GM04504 (cell line): ENCODE data around the gene DNASE1L1.
A peak's percentile ranks its signal among the peaks of the same experiment; 100 is the strongest.

ENCODE experiments used
- DNase-seq: peaks from one replicate; pipeline ENCODE4 v3.0.0-alpha.2; 2012; ENCODE audit warnings: low read depth

The DNASE1L1 gene

DNA sequence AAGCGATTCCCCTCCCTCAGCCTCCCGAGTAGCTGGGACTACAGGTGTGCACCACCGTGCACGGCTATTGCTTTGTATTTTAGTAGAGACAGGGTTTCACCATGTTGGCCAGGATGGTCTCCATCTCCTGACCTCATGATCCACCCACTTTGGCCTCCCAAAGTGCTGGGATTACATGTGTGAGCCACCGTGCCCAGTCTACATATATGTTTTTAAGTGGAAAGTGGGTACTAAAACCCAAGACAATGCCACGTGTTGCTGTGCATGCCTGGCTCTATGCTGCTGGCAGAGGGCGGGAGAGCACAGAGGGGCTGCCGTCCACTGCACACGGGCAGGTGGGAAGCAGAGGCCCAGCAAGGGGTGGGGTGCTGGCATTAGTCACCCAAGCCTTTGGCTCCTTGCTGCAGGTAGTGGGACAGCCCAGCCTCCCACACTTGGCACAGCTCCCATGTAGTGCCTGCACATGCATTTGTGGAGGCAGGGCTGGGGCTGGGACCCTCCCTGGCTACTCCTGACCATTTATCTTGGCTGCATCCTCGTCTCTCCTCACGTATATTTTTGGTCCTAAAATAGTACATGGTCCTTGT lies 26.5 kb downstream of the DNASE1L1 start:
- no peak for DNase-seq

DNA sequence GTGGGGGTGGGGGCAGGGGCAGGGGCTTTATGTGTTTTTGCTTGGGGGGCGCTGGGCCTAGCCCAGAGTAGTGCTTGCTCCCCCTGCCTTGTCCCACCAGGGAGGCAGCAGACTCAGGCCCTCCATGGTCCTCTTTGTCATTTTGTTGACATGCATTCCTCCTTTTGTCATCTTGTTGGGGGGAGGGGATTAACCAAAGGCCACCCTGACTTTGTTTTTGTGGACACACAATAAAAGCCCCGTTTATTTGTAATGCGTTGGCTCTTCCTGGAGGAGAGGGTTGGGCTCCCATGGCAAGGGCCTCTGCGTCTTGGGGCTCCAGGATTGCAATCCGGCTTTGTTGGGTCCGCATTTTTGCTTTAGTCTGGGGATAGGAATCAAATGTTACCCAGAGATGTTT lies 27.8 kb downstream of the DNASE1L1 start:
- no peak for DNase-seq

DNA sequence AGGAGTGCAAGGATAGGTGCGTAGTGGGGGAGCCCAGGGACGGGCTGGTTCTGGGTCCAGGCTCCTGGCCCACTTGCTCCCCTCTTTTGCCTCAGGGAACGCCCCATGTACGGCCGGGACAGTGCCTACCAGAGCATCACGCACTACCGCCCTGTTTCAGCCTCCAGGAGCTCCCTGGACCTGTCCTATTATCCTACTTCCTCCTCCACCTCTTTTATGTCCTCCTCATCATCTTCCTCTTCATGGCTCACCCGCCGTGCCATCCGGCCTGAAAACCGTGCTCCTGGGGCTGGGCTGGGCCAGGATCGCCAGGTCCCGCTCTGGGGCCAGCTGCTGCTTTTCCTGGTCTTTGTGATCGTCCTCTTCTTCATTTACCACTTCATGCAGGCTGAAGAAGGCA lies 28.3 kb downstream of the DNASE1L1 start:
- no peak for DNase-seq

DNA sequence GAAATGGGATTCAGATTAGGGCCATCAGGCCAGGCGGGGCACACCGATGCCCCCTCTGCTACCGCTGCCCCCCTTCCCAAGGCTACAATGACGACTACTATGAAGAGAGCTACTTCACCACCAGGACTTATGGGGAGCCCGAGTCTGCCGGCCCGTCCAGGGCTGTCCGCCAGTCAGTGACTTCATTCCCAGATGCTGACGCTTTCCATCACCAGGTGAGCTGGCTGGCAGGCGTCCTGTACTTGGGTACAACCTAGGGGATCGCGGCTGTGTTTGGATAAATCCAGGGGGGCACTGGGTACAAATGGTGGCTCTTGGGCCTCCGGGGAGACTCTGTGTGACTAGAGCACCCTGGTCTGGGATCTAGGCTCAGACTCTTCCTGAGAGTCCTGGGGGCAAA lies 28.9 kb downstream of the DNASE1L1 start:
- no peak for DNase-seq

DNA sequence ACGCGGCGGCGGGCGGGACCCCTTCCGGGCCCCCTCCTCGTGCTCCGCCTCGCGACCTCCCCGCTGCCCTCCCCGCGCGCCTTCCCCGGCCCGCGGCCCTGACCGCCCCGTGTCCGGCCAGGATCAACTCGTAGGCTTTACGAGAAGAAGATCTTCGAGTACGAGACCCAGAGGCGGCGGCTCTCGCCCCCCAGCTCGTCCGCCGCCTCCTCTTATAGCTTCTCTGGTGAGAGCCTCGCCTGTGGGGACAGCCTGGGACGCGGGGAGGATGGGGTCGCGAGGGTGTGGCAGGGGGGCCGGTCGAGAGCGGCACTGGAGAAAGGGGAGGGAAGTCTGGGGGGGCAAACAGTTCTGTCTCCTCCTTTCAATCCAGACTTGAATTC lies 29.5 kb downstream of the DNASE1L1 start:
- DNase-seq = no peak

DNA sequence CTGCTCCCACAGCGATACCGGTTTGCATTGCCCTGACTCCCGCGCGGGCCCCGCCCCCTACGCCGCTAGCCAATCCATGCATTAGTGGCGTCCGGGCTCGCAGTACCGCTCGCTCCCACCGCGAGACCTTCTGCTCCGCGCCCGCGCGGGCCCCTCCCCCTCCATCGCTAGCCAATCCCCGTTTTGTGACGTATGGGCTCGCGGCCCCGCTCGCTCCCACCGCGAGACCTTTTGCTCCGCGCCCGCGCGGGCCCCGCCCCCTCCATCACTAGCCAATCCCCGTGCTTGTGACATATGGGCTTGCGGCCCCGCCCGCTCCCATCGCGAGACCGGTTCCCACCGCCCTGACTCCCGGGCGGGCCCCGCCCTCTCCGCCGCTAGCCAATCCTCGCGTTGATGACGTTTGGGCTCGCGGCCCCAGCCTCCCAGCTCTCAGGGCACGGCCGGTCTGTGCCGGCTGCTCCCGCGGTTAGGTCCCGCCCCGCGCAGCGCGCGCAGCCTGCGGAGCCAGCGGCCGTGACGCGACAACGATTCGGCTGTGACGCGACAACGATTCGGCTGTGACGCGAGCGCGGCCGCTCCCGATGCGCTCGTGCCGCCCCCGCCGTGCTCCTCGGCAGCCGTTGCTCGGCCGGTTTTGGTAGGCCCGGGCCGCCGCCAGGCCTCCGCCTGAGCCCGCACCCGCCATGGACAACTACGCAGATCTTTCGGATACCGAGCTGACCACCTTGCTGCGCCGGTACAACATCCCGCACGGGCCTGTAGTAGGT lies 30.1 kb downstream of the DNASE1L1 start, which contains the start of gene EMD:
EMD (plus strand) TSS at position 497 of the 770 bp plus-strand sequence; CDS start at position 687, 190 bp downstream.
- DNase-seq = peak; percentile 90

DNA sequence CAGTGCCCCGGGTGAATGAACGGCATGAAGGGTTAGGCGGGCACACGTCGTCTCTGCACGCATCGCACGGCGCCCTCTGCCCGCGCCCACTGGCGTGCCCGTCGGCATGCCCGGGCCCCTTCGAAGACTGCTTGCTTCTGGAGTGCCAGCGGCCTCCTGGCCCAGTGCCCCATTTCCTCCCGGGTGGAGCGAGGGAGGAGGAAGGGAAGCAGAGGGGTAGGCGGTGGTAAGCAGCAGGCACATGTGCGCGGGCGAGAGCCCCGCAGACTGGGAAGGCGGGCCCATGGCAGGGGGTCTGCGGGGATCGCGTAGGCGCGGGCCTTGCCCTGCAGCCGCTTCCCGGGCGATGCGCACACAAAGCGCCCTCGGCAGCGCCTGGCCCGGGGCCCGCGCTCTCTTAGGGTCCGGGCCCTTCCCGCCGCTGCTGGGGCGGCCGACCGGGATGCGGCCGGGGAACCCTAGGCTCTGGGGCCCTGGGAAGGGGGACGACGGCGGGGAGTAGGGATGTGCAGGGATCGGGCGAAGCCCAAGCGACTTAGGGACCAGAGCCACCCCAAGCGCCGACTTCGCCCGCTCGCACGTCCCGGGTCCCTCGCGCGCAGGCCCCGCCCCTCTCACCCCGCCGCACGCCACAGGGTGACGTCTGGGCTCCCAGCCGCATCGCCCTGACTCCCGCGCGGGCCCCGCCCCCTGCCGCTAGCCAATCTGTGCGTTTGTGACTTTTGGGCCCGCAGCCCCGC lies 30.8 kb downstream of the DNASE1L1 start:
- no peak for DNase-seq

DNA sequence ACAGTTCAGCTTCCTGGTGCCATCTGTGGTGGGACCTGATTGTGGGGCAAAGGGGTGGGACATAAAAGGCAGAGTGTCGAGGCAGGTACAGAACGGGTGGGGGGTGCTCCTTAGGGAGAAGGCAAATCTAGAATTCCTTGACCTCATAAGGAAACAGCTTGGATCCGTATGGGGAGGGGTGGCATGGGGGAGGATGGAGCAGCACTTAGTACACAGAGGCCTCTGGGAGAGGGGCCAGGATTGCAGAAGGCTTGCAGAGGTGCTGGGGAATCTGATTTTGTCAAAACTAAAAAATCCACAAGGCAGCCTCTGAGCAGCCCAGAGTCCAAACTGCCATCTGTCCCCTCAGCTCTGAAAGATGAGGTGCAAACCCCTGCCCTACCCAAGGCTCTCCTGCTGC lies 32.3 kb downstream of the DNASE1L1 start:
- no peak for DNase-seq

DNA sequence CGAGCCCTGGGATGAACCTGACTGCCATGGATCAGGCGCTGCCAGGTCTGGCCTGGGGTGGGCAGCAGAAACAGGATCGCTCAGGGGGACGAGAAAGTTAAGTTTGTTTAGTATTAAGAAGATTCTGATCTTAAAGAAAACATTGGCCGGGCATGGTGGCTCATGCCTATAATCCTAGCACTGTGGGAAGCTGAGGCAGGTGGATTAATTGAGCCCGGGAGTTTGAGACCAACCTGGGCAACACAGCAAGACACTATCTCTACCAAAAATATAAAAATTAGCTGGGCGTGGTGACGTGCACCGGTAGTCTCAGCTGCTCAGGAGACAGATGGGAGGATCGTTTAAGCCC lies 33.9 kb downstream of the DNASE1L1 start:
- no peak for DNase-seq

DNA sequence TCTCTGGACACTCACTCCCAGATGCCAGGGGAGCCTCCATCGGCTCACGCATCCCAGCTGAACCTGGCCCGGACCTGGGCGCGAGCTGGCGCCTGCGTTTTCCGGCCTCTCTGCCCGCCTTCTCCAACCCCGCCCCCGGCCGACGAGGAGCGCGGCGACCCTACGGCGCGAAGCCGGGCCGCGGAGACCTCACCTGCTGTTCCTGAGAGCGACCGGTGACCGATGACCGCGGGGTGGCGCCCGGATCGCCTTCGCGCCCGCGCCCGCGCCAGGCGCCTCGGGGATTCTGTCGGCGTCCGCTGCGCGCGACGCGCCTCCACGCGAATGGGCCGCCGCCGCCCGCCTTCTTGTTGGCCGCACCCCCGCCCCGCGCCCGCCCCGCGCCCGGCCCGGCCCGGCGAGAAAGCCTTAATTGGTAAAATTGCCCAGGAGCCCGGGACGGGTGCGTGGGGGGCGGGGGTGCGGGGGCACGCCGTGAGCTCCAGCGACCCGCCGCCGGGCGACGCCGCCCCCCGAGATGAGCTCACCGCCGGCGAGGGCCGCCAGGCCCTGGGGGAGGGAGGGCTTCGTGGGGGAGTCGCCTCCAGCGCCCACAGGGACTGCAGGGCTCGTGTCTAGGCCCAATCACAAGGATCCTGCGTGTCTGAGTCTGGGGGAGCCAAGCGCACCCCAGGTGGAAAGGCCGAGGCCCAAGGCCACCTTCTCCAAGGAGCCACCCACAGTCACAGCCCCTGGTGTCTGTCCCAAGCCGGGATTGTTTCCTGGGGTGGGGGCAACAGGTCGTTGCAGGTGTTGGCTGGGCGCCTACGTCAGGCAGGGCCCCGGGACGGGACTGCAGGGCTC lies 34.5 kb downstream of the DNASE1L1 start, which contains the start of gene FLNA:
FLNA (minus strand) TSS at position 322 of the 843 bp plus-strand sequence. CDS start 3,389 bp downstream, outside the sequence.
- no peak for DNase-seq

DNA sequence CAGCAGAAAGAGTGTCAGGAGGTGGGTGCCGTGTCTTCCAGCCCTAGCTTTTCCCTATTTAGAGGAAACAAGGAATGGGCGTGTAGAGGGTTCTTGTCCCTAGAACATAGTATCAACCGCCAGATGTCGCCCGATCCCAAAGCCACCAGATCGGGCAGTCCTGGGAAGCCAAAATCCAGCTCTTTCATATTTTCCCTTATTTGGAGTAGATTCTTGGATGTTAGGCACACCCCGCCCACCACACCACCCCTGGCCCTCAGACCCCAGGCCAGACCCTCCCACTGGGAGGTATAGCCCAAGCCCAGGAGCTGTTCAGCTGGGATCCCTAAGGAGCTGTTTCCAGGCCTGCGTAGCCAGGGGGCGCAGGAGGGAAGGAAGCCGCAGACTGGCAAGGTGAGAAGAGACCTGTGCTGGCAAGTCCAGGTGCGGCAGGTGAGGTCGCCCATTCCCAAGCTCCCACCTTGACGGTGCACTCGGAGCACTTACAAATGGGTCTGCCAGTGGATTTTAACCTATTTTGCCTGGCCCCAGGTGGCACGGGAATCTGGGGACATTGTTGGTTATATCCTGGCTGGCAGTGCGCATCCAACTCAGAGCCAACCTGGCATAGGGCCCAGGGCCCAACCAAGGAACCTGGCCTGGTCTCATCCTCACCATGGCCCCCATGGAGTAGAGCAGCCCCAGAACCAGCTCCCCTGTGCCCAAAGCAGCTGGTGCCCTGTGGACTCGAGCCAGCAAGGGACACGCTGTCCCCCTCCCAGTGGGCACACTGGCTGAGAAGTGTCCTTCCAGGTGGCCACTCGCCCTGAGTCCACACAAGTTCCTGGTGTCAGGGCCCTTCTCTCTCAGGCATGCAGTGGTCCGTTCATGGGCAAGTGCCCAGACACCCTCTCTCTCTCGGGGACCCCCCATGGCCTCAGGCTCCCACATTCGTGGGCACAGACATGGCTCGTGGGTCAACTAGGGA lies 35.4 kb downstream of the DNASE1L1 start:
- DNase-seq = peak; percentile 47

DNA sequence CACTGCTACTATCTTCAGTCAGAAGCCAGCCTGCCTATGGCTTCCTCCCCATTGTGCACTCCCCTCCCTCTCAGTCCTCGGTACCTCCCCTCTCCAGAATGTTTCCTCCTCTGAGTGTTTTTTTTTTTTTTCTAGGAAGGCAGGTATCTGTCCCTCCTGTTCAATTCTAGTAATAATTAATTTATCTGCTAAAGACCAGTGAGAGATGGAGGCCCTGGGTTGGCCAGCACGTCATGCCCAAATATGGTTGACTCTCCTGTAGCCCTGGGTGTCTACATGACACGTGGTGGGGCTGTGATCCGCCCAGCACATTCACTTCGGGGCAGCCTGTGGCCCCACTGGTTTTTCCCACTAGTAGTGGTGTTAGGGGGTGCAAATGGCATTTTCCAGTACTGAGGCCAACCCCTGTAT lies 36.4 kb downstream of the DNASE1L1 start:
- no peak for DNase-seq

DNA sequence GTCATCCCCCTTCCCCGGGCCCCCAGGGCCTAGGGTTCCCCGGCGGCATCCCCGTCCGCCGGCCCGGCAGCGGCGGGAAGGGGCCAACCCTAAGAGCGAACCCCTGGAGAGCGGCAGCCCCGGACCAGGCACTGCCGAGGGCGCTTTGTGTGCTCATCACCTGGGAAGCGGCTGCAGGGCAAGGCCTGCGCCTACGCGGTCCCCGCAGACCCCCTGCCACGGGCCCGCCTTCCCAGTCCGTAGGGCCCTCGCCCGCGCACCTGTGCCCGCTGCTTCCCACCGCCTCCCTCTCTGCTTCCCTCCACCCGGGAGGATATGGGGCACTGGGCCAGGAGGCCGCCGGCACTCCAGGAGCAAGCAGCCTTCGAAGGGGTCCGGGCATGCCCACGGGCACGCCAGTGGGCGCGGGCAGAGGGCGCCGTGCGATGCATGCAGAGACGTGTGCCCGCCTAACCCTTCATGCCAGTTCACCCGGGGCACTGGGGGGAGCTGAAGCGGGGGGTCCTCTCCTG lies 37.2 kb downstream of the DNASE1L1 start:
- DNase-seq = no peak

DNA sequence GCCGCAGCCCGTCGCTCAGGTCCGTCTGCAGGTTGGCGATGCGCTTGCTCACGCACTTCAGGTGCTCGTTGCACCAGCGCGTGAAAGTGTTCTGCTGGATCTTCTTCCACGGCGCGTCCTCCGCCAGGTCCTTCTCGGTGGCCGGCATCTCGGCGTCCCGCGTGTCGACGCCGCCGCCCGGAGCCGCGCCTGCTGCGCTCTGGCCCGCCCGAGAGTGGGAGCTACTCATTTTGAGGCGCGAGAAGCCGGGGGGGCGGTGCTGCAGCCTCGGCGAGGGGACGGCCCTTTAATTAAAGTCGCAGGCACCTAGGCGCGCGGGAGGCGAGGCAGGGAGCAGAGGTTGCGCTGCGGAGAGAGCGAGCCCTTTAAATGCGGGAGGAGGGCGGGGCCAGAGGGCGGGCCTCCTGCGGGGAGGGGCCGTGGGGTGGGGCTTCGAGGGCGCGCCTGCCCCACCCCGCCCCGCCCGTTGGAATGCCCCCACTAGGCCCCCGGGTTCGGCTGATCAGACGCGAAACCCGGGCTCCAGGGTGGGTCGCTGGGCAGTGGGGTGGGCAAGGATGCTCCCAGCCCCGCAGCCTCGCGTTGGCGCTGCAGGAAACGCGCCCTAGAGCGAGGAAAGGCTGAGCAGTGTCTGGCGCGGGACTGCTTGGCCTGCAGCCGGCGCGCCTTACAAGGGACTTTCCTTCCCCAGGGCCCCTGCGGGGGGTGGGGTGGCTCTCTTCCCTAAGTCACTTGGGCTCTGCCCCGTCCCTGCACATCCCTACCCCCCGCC lies 37.9 kb downstream of the DNASE1L1 start:
- peak; percentile 86 for DNase-seq

DNA sequence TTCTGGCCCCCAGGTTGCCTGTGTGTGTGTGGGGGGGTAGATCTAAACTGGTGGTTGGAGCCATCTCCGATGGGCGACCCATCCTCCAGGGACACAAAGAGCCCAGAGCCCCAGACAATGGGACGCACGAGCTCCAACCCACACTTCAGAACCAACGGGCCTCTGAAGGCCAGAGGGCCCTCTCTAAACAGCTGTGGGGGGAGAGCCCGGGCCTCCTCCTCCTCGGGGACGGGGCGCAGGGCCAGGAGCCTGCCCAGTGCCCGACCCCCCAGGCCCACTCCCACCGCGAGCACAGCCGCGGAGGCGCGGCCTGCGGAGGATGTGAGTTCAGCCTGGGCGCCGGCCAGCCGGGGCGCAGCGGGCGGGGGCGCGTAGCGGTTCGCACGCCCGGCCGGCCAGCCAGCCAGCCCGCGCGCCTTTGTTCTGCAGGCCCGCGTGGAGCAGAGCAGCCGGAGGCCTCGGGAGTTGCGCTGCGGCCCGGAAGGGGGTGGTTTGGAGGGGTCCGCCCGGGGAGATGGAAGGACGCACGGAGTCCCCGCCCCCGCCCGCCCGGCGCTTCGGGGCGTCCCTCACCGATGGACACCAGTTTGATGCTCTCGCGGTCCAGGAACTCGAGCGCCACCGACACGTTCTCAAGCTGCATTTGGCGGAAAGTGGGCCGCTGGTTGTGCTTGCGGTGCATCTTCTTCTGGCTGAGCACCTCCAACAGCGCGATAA lies 38.6 kb downstream of the DNASE1L1 start:
- DNase-seq = no peak

DNA sequence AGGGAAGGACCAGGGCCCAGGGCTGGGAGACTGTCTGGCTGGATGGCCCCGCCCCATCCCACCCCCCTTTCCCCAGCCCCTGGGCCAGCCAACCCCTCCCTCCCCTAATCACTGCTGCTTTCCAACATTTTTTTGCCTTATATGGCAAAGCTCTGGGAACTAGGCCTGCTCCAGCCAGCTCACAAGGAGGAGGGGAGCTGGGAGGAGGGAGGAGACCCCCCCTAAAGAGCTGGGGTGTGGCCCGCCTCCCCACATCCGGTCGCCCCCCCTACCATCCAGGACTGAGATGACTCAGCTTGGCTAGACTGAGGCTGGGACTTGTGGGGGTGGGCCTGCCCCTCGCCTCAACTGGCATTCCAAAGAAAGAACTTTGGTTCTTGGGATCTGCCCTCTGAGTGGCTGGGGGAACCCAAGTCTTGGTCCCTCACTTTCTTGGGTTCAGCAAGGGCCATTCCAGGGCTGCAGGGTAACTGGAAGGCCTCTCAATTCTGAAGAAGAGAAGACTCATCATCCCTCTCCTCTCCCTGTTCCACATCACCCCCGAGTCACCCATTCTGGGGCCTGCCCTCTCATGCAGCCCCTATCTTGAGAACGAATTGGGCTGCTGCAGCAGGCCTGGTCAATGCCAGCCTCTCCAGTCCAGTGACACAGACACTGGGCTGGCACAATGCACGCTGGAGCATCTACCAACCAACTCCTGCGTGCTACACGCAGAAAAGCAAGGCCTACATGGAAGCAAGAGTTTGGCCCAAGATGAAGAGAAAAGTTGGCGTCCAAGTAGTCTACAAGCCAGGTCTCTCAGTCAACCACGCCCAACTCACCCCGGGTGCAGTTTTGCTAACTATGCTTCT lies 39.4 kb downstream of the DNASE1L1 start:
- peak; percentile 87 for DNase-seq

DNA sequence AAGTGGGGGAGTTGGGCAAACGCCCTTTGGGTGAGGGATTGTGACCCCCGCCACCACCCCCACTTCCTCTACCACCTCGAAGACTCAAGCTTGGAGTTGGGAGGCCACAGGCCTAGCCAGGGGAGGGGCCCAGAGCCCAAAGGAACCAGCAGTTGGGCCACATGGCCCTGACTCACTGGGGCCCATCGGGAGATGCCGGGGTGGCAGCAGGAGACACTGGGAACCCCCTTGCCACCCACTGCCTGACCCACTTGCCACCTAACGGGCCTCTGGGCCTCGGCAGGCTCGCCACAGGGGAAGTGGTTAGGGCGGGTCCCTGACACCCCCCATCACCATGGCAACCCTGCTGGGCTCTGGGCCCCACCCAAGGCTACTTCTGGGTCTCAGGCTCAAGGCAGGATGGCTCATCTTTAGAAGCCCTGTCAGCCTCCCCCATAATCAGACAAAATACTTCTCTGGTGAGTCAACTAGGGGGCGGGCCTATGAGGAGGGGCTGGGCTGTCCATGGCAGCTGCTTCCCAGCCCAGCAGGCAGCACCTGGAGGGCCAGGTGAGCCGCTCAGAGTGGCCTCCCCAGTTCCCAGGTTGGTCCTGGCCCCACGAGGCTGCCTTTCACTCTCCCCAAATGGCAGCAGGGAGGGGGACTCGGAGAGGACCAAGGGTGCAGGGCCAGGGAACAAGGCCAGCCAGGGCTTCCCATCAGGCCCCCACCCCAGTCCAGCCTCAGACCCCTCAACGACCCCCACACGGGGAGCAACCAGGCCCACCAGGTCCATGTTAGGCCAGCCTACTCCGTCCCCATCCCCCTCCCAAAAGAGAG lies 40.2 kb downstream of the DNASE1L1 start:
- DNase-seq = peak; percentile 86
